ENCODE results near the gene KLK6. TPM values are rescaled to one million over a fixed set of nuclear protein-coding genes. Genes with fewer than 3 reads are reported as not detected.

Gene KLK6
- total RNA-seq, 1 experiment from 2014 or later, result not detected

DNA sequence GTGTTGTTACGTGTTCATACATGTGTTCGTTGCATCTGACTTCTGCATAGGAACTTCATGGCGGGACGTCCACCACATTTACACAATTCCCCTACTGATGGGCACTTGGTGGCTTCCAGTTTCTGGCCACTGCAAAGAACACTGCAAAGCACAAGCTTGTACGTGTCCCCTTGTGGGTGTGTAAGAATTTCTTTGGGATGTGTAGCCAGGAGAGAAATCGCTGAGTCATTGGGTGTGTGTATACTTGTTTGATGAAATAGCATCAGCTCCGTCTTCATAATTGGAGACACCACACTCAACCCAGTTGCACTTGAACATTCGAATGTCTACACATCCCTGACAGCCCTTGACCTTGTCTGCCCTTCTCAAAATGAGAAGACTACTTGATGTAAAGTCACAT, 35.8 kb downstream of the KLK6 start:
- H3K36me3 ChIP-seq (ENCODE audit: insufficient read depth, low read length, poor library complexity, severe bottlenecking), result no peaks in the 10 kb centered on the region
- CTCF ChIA-PET, result no interaction called here
- H3K9me3 ChIP-seq (ENCODE audit: low read depth, low read length, poor library complexity, severe bottlenecking), result no peaks in the 10 kb centered on the region
- DNase-seq (ENCODE audit: low spot score), result no peak
- no peak overlapping the region for H3K27ac ChIP-seq (ENCODE audit: low read depth, low read length, poor library complexity, severe bottlenecking)
- no peak for TF ChIP-seq EZH2 (IDR thresholded peaks at IDR 0.05; ENCODE audit: borderline replicate concordance, low read depth, low read length, poor library complexity, severe bottlenecking)
- no peak for TF ChIP-seq CTCF (conservative IDR thresholded peaks at IDR 0.05; ENCODE audit: low read depth, low read length)
- peaks cover 3% of the 10 kb centered on the region for H3K27me3 ChIP-seq (replicated peaks; ENCODE audit: insufficient read depth, low read depth, low read length, poor library complexity)
- BruUV-seq (replicated peaks), result no TSS peak
- no peaks in the 10 kb centered on the region for H3K4me1 ChIP-seq (ENCODE audit: insufficient read depth, low read length, poor library complexity, severe bottlenecking)
- no peak overlapping the region for H3K4me3 ChIP-seq (ENCODE audit: low read depth, low read length, poor library complexity, severe bottlenecking)
- POLR2A ChIA-PET (ENCODE audit: low non-redundant PET), result no interaction called here
- intact Hi-C loops (cut with micrococcal nuclease; ENCODE audit: unreplicated experiment), result no loop called here

DNA sequence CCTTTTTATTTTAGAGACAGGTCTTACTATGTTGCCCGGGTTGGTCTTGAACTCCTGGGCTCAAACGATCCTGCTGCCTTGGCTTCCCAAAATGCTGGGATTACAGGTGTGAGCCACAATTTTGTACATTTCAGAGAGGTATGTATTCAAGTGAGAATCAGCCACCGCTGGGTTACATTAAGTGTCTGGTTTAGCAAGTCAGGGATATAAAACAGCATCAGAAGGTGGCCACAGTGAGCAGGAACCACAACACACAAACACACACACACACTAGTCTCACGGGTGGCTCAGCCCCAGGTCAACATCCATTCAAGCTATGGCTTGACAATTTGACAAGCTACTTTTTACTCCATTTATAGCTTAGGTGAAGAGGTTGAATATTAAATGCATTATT, 36.7 kb downstream of the KLK6 start:
- ChIA-PET POLR2A (ENCODE audit: low non-redundant PET) (no interaction called here), CTCF (interaction anchor here (0.7 kb wide), 1 partner anchor 298 kb away, joined by 5 read pairs; no protein-coding TSS in a partner anchor)
- H3K36me3 ChIP-seq (ENCODE audit: insufficient read depth, low read length, poor library complexity, severe bottlenecking), result no peaks in the 10 kb centered on the region
- TF ChIP-seq EZH2 (IDR thresholded peaks at IDR 0.05; ENCODE audit: borderline replicate concordance, low read depth, low read length, poor library complexity, severe bottlenecking), result no peak
- no peak for TF ChIP-seq CTCF (conservative IDR thresholded peaks at IDR 0.05; ENCODE audit: low read depth, low read length)
- BruUV-seq (replicated peaks), result no TSS peak
- intact Hi-C loops (cut with micrococcal nuclease; ENCODE audit: unreplicated experiment), result no loop called here
- H3K4me1 ChIP-seq (ENCODE audit: insufficient read depth, low read length, poor library complexity, severe bottlenecking), result no peaks in the 10 kb centered on the region
- no peak overlapping the region for H3K4me3 ChIP-seq (ENCODE audit: low read depth, low read length, poor library complexity, severe bottlenecking)
- no peak for DNase-seq (ENCODE audit: low spot score)
- H3K9me3 ChIP-seq (ENCODE audit: low read depth, low read length, poor library complexity, severe bottlenecking), result no peaks in the 10 kb centered on the region
- no peak overlapping the region for H3K27ac ChIP-seq (ENCODE audit: low read depth, low read length, poor library complexity, severe bottlenecking)
- peaks cover 3% of the 10 kb centered on the region for H3K27me3 ChIP-seq (replicated peaks; ENCODE audit: insufficient read depth, low read depth, low read length, poor library complexity)

- Histone ChIP-seq H3K27me3 (replicated peaks; ENCODE audit: insufficient read depth, low read depth, low read length, poor library complexity) (peaks cover 3% of the 10 kb centered on the region), H3K27ac (ENCODE audit: low read depth, low read length, poor library complexity, severe bottlenecking) (no peak overlapping the region), H3K4me3 (ENCODE audit: low read depth, low read length, poor library complexity, severe bottlenecking) (no peak overlapping the region), H3K9me3 (ENCODE audit: low read depth, low read length, poor library complexity, severe bottlenecking) (no peaks in the 10 kb centered on the region), H3K36me3 (ENCODE audit: insufficient read depth, low read length, poor library complexity, severe bottlenecking) (no peaks in the 10 kb centered on the region), H3K4me1 (ENCODE audit: insufficient read depth, low read length, poor library complexity, severe bottlenecking) (no peaks in the 10 kb centered on the region)
- intact Hi-C loops (cut with micrococcal nuclease; ENCODE audit: unreplicated experiment), result no loop called here
- TF ChIP-seq CTCF (conservative IDR thresholded peaks at IDR 0.05; ENCODE audit: low read depth, low read length), result no peak
- TF ChIP-seq EZH2 (IDR thresholded peaks at IDR 0.05; ENCODE audit: borderline replicate concordance, low read depth, low read length, poor library complexity, severe bottlenecking), result no peak
- DNase-seq (ENCODE audit: low spot score), result no peak
- no TSS peak for BruUV-seq (replicated peaks)
- ChIA-PET POLR2A (ENCODE audit: low non-redundant PET) (no interaction called here), CTCF (interaction anchor here (0.7 kb wide), 1 partner anchor 297 kb away, joined by 5 read pairs; no protein-coding TSS in a partner anchor)
Observed at GRCh38 chr19:50932018-50932689, 37.2 kb downstream of the KLK6 start.
